Glutamatergic neuron (in vitro differentiated cells): ENCODE data around the gene PCDH9. TPM values are rescaled to one million over a fixed set of nuclear protein-coding genes. Genes with fewer than 3 reads are reported as not detected.

Experiments used
- DNase-seq: peaks from one replicate; pipeline ENCODE4 v3.0.0; 2022
- H3K27ac Mint-ChIP-seq: one replicate; pipeline ENCODE4 v1.8.0; 2020; ENCODE audit warnings: mild to moderate bottlenecking, mixed read lengths, inconsistent platforms; ENCODE audit not compliant: unreplicated experiment
- H3K27me3 Mint-ChIP-seq: one replicate; pipeline ENCODE4 v1.8.0; 2020; ENCODE audit warnings: mild to moderate bottlenecking, moderate library complexity, mixed read lengths, inconsistent platforms; ENCODE audit not compliant: unreplicated experiment
- H3K36me3 Mint-ChIP-seq: one replicate; pipeline ENCODE4 v1.8.0; 2020; ENCODE audit warnings: mild to moderate bottlenecking, mixed read lengths, inconsistent platforms; ENCODE audit not compliant: unreplicated experiment
- H3K4me1 Mint-ChIP-seq: one replicate; pipeline ENCODE4 v1.8.0; 2020; ENCODE audit warnings: mild to moderate bottlenecking, low read depth, mixed read lengths, inconsistent platforms; ENCODE audit not compliant: unreplicated experiment
- H3K4me3 Mint-ChIP-seq: one replicate; pipeline ENCODE4 v1.8.0; 2020; ENCODE audit warnings: mild to moderate bottlenecking, mixed read lengths, inconsistent platforms; ENCODE audit not compliant: unreplicated experiment
- H3K9me3 Mint-ChIP-seq: one replicate; pipeline ENCODE4 v1.8.0; 2020; ENCODE audit warnings: mild to moderate bottlenecking, moderate library complexity, mixed read lengths, inconsistent platforms; ENCODE audit not compliant: unreplicated experiment
- CTCF ChIP-seq: fragments of 200-600 bp; sonication (generic); IDR thresholded peaks from one replicate; pipeline ENCODE4 v1.5.0; 2021; ENCODE audit not compliant: partially characterized antibody, unreplicated experiment
- total RNA-seq: library from RNA; stranded (reverse); fragmentation: NEBNext Ultra II Directional; extraction: Animal tissue kit (Norgen Biotek cat#: 25700); gene quantifications from one replicate; pipeline ENCODE4 v1.2.1, GENCODE V29; 2021; ENCODE audit not compliant: unreplicated experiment

PCDH9 gene
- total RNA-seq, 1 donor from 2014 or later: 43.3 TPM

GRCh38 chr13:66845393-66845792 lies 384.7 kb downstream of the PCDH9 start:
- peaks cover 22% of the 10 kb centered on the region for H3K4me1 Mint-ChIP-seq
- no peak for TF ChIP-seq CTCF
- no peak for DNase-seq
- H3K36me3 Mint-ChIP-seq: no peaks in the 10 kb centered on the region
- no peak overlapping the region for H3K4me3 Mint-ChIP-seq
- H3K27me3 Mint-ChIP-seq: no peaks in the 10 kb centered on the region
- no peaks in the 10 kb centered on the region for H3K9me3 Mint-ChIP-seq
- H3K27ac Mint-ChIP-seq: no peak overlapping the region

GRCh38 chr13:66844933-66845332 lies 385.2 kb downstream of the PCDH9 start:
- H3K27ac Mint-ChIP-seq: no peak overlapping the region
- DNase-seq: no peak
- H3K36me3 Mint-ChIP-seq: no peaks in the 10 kb centered on the region
- no peak for TF ChIP-seq CTCF
- no peaks in the 10 kb centered on the region for H3K27me3 Mint-ChIP-seq
- H3K4me3 Mint-ChIP-seq: no peak overlapping the region
- H3K9me3 Mint-ChIP-seq: no peaks in the 10 kb centered on the region
- peaks cover 24% of the 10 kb centered on the region for H3K4me1 Mint-ChIP-seq

DNA sequence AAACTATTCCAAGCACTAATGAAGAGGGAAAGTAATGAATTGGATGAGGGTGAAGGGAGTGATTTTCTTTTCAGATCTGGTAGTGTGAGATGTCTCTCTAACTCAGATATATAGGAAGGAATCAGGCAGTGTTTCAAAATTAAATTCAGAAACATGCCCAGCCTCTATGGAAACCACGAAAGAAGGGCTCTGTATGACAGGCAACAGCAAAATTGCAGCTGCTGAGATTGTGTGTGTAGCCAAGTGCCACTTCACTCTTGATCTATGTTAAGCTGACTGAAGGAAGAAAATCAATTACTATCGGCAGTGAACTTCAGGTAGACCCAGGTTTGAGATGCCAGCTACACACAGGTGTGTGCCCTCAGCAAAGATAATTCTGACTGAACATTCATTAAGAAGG lies 387.4 kb downstream of the PCDH9 start:
- Mint-ChIP-seq H3K27me3 (no peaks in the 10 kb centered on the region), H3K36me3 (no peaks in the 10 kb centered on the region), H3K4me1 (peaks cover 30% of the 10 kb centered on the region), H3K4me3 (no peak overlapping the region), H3K27ac (no peak overlapping the region), H3K9me3 (no peaks in the 10 kb centered on the region)
- TF ChIP-seq CTCF: no peak
- no peak for DNase-seq

DNA sequence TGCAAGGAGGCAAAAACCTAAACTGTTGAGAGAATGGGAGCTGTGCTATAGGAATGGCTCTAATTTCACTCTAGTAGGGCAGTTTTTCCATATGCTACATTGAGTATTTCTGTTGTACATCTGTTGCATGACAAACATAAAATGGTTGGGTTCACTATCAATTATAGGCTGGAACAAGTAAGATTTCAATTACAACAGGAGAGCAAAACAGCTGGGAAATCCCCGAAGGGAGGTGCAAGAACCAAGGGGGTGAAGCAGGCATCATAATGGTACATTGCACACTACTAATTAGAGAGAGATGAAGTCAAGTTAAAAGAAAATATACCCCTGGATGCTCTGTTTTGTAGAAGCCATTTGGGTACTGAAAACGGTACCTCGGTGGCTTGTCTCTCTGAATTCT lies 389.5 kb downstream of the PCDH9 start:
- H3K4me1 Mint-ChIP-seq: peaks cover 40% of the 10 kb centered on the region
- no peak for TF ChIP-seq CTCF
- H3K27me3 Mint-ChIP-seq: peaks cover 2% of the 10 kb centered on the region
- peak overlapping the region; percentile 43 for H3K4me3 Mint-ChIP-seq
- peak overlapping the region; percentile 92 for H3K27ac Mint-ChIP-seq
- no peaks in the 10 kb centered on the region for H3K36me3 Mint-ChIP-seq
- no peak for DNase-seq
- no peaks in the 10 kb centered on the region for H3K9me3 Mint-ChIP-seq

- Mint-ChIP-seq H3K4me3 (peak overlapping the region; percentile 21), H3K27ac (peak overlapping the region; percentile 73), H3K9me3 (no peaks in the 10 kb centered on the region), H3K36me3 (no peaks in the 10 kb centered on the region), H3K4me1 (peaks cover 44% of the 10 kb centered on the region), H3K27me3 (peaks cover 2% of the 10 kb centered on the region)
- no peak for TF ChIP-seq CTCF
- DNase-seq: no peak
Measured at GRCh38 chr13:66837246-66837645, 392.9 kb downstream of the PCDH9 start.
